GM12878 (cell line): ENCODE results near the gene SLC35G2. TPM values are rescaled to one million over a fixed set of nuclear protein-coding genes. Genes with fewer than 3 reads are reported as not detected.
A peak's percentile ranks its signal among the peaks of the same experiment; 100 is the strongest.

Source experiments
- ATF7 ChIP-seq: fragments of 450-650 bp; IDR thresholded peaks from 2 replicates; pipeline ENCODE4 v1.6.1; 2016; ENCODE audit warnings: low read depth, mild to moderate bottlenecking
- CBX3 ChIP-seq: fragments of 200-600 bp; sonication (generic); IDR thresholded peaks from 2 replicates; pipeline ENCODE4 v1.6.1; 2016; ENCODE audit warnings: low read depth, borderline replicate concordance
- DPF2 ChIP-seq: fragments of 450-650 bp; IDR thresholded peaks from 2 replicates; pipeline ENCODE4 v1.6.1; 2017; ENCODE audit warnings: mild to moderate bottlenecking
- EED ChIP-seq: sonication (generic); IDR thresholded peaks from 2 replicates; pipeline ENCODE4 v1.6.1; 2016; ENCODE audit warnings: antibody characterized with exemption, low read depth
- IKZF2 ChIP-seq, 2 experiments: fragments of 450-650 bp; IDR thresholded peaks; 2 replicates each; pipeline ENCODE4 v1.6.1; 2017; ENCODE audit warnings: mild to moderate bottlenecking in 2 of 2, moderate library complexity in 2 of 2
- MEF2B ChIP-seq: fragments of 450-650 bp; IDR thresholded peaks from 2 replicates; pipeline ENCODE4 v1.6.1; 2018; ENCODE audit warnings: mild to moderate bottlenecking, moderate library complexity; ENCODE audit not compliant: partially characterized antibody, poor library complexity, severe bottlenecking
- MYB ChIP-seq: fragments of 150-350 bp; IDR thresholded peaks from 2 replicates; pipeline ENCODE4 v1.6.1; 2014; ENCODE audit warnings: mild to moderate bottlenecking, low read depth, low read length, borderline replicate concordance
- NFIC ChIP-seq: IDR thresholded peaks from 2 replicates; pipeline ENCODE4 v1.6.1; 2012; ENCODE audit warnings: low read depth, mild to moderate bottlenecking, inconsistent platforms, low read length, moderate library complexity
- NFYA ChIP-seq: IDR thresholded peaks from 2 replicates; pipeline ENCODE4 v1.6.1; 2011; ENCODE audit warnings: low read depth, mild to moderate bottlenecking, low read length, improper control_type of control experiment, borderline replicate concordance
- POLR2AphosphoS5 ChIP-seq: IDR thresholded peaks from 2 replicates; pipeline ENCODE4 v1.6.1; 2011; ENCODE audit warnings: mild to moderate bottlenecking, low read length, inconsistent platforms
- RAD51 ChIP-seq: fragments of 450-650 bp; IDR thresholded peaks from 2 replicates; pipeline ENCODE4 v1.6.1; 2016; ENCODE audit warnings: moderate library complexity, mild to moderate bottlenecking, inconsistent platforms
- RUNX3 ChIP-seq: IDR thresholded peaks from 2 replicates; pipeline ENCODE4 v1.6.1; 2012; ENCODE audit warnings: low read length, inconsistent platforms
- SMAD1 ChIP-seq: fragments of 450-650 bp; IDR thresholded peaks from 2 replicates; pipeline ENCODE4 v1.6.1; 2018; ENCODE audit warnings: mild to moderate bottlenecking, low read depth; ENCODE audit not compliant: partially characterized antibody
- TARDBP ChIP-seq: IDR thresholded peaks from 2 replicates; pipeline ENCODE4 v1.6.1; 2016; ENCODE audit warnings: borderline replicate concordance
- ZZZ3 ChIP-seq: IDR thresholded peaks from 2 replicates; pipeline ENCODE4 v1.6.1; 2011; ENCODE audit warnings: low read depth; ENCODE audit not compliant: control insufficient read depth, insufficient read length
- polyA plus RNA-seq, 11 experiments: library from polyadenylated mRNA; depleted of rRNA in 4 of 11; unstranded in 6 of 11; stranded (reverse) in 5 of 11; fragments of >200 nt; fragmentation: Nextera tagmentation in 4 of 11; fragmentation: Illumina TruSeq in 1 of 11; extraction: Ambion mirVana in 4 of 11; extraction: Trizol in 1 of 11; gene quantifications; 1 replicate in 1 of 11; 2 replicates in 10 of 11; pipeline versions ENCODE4 v1.2.1 to v1.2.3, GENCODE V29; 2011 to 2016; ENCODE audit warnings: inconsistent platforms in 2 of 11, missing spikeins in 2 of 11, low read depth in 1 of 11
- total RNA-seq, 4 experiments: library from RNA; depleted of rRNA in 3 of 4; stranded (reverse); fragments of >200 nt in 3 of 4; fragmentation: Illumina TruSeq in 1 of 4; extraction: Trizol in 1 of 4; gene quantifications; 2 replicates each; pipeline versions ENCODE4 v1.2.1 to v1.2.3, GENCODE V29; 2013 to 2021
- TF ChIP-seq, protein P1 (sequence below): fragments of 150-350 bp; IDR thresholded peaks from 2 replicates; pipeline ENCODE4 v1.6.1; 2016; ENCODE audit warnings: low read depth, low read length
- TF ChIP-seq, protein P2 (sequence below): fragments of 450-650 bp; IDR thresholded peaks from 2 replicates; pipeline ENCODE4 v1.6.1; 2017; ENCODE audit warnings: mild to moderate bottlenecking, moderate library complexity
- TF ChIP-seq, protein P3 (sequence below): IDR thresholded peaks from 2 replicates; pipeline ENCODE4 v1.6.1; 2011; ENCODE audit warnings: low read depth, low read length, improper control_type of control experiment, borderline replicate concordance
- TF ChIP-seq, protein P4 (sequence below): fragments of 450-650 bp; IDR thresholded peaks from 2 replicates; pipeline ENCODE4 v1.6.1; 2017; ENCODE audit warnings: low read depth, mild to moderate bottlenecking, moderate library complexity
- TF ChIP-seq, protein P5 (sequence below): fragments of 450-650 bp; IDR thresholded peaks from 2 replicates; pipeline ENCODE4 v1.6.1; 2014; ENCODE audit warnings: mild to moderate bottlenecking

The SLC35G2 gene
- total and polyA plus RNA-seq, 10 of the 15 experiments (the other 5 are each of a cell fraction or from before 2014, with no cell fraction given), result 0.11 to 1.9 (median 0.27) TPM

DNA sequence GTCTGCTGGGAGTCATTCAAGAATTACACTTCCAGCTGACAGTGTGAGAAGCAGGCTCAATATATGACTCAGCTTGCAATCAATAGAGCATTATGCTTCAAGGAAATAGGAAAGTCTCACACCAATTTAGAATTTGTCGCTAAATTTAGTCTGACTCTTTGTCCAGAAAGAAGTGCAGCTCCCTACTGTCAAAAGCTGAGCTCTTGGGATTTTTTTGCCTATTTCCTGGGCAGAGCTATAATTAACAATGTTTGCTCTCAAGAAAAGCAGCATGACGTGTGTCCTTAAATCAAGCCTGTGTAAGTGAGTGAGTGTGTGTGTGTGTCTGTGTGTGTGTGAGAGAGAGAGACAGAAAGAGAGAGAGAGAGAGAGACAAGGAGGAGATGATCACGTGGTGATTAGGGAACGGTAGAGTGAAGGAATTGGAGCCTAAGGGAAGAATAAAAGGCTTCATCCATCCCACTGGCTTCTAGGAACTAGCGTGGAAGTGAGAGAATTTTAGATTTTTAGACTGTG is 16.4 kb upstream of the SLC35G2 start (continued):
- TF ChIP-seq MEF2B, result peak; percentile 67
- TF ChIP-seq NFIC, result peak; percentile 57
- no peak for TF ChIP-seq ZZZ3
- TF ChIP-seq TARDBP, result no peak
- no peak for TF ChIP-seq SMAD1
- TF ChIP-seq, protein P1, sequence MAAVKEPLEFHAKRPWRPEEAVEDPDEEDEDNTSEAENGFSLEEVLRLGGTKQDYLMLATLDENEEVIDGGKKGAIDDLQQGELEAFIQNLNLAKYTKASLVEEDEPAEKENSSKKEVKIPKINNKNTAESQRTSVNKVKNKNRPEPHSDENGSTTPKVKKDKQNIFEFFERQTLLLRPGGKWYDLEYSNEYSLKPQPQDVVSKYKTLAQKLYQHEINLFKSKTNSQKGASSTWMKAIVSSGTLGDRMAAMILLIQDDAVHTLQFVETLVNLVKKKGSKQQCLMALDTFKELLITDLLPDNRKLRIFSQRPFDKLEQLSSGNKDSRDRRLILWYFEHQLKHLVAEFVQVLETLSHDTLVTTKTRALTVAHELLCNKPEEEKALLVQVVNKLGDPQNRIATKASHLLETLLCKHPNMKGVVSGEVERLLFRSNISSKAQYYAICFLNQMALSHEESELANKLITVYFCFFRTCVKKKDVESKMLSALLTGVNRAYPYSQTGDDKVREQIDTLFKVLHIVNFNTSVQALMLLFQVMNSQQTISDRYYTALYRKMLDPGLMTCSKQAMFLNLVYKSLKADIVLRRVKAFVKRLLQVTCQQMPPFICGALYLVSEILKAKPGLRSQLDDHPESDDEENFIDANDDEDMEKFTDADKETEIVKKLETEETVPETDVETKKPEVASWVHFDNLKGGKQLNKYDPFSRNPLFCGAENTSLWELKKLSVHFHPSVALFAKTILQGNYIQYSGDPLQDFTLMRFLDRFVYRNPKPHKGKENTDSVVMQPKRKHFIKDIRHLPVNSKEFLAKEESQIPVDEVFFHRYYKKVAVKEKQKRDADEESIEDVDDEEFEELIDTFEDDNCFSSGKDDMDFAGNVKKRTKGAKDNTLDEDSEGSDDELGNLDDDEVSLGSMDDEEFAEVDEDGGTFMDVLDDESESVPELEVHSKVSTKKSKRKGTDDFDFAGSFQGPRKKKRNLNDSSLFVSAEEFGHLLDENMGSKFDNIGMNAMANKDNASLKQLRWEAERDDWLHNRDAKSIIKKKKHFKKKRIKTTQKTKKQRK, result no peak
- peak in 1 of 2 experiments; percentile 67; a peak in 2 of 4 replicates for TF ChIP-seq IKZF2 (IDR thresholded peaks at IDR 0.05)
- TF ChIP-seq NFYA, result no peak
- 0 out of 2 replicates have a peak, but pooled peaks have one; percentile 5 for TF ChIP-seq RUNX3
- peak; percentile 67; the same call in 1 of the 2 replicates for TF ChIP-seq RAD51
- TF ChIP-seq, protein P2, sequence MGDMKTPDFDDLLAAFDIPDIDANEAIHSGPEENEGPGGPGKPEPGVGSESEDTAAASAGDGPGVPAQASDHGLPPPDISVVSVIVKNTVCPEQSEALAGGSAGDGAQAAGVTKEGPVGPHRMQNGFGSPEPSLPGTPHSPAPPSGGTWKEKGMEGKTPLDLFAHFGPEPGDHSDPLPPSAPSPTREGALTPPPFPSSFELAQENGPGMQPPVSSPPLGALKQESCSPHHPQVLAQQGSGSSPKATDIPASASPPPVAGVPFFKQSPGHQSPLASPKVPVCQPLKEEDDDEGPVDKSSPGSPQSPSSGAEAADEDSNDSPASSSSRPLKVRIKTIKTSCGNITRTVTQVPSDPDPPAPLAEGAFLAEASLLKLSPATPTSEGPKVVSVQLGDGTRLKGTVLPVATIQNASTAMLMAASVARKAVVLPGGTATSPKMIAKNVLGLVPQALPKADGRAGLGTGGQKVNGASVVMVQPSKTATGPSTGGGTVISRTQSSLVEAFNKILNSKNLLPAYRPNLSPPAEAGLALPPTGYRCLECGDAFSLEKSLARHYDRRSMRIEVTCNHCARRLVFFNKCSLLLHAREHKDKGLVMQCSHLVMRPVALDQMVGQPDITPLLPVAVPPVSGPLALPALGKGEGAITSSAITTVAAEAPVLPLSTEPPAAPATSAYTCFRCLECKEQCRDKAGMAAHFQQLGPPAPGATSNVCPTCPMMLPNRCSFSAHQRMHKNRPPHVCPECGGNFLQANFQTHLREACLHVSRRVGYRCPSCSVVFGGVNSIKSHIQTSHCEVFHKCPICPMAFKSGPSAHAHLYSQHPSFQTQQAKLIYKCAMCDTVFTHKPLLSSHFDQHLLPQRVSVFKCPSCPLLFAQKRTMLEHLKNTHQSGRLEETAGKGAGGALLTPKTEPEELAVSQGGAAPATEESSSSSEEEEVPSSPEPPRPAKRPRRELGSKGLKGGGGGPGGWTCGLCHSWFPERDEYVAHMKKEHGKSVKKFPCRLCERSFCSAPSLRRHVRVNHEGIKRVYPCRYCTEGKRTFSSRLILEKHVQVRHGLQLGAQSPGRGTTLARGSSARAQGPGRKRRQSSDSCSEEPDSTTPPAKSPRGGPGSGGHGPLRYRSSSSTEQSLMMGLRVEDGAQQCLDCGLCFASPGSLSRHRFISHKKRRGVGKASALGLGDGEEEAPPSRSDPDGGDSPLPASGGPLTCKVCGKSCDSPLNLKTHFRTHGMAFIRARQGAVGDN, result no peak
- TF ChIP-seq, protein P3, sequence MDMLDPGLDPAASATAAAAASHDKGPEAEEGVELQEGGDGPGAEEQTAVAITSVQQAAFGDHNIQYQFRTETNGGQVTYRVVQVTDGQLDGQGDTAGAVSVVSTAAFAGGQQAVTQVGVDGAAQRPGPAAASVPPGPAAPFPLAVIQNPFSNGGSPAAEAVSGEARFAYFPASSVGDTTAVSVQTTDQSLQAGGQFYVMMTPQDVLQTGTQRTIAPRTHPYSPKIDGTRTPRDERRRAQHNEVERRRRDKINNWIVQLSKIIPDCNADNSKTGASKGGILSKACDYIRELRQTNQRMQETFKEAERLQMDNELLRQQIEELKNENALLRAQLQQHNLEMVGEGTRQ, result no peak; the same call in 1 of the 2 replicates
- no peak for TF ChIP-seq CBX3
- TF ChIP-seq, protein P4, sequence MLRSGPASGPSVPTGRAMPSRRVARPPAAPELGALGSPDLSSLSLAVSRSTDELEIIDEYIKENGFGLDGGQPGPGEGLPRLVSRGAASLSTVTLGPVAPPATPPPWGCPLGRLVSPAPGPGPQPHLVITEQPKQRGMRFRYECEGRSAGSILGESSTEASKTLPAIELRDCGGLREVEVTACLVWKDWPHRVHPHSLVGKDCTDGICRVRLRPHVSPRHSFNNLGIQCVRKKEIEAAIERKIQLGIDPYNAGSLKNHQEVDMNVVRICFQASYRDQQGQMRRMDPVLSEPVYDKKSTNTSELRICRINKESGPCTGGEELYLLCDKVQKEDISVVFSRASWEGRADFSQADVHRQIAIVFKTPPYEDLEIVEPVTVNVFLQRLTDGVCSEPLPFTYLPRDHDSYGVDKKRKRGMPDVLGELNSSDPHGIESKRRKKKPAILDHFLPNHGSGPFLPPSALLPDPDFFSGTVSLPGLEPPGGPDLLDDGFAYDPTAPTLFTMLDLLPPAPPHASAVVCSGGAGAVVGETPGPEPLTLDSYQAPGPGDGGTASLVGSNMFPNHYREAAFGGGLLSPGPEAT, result 0 out of 2 replicates have a peak, but pooled peaks have one; percentile 44
- no peak for TF ChIP-seq POLR2AphosphoS5
- no peak for TF ChIP-seq DPF2
- no peak for TF ChIP-seq MYB
- TF ChIP-seq EED, result peak; percentile 46
- TF ChIP-seq, protein P5, sequence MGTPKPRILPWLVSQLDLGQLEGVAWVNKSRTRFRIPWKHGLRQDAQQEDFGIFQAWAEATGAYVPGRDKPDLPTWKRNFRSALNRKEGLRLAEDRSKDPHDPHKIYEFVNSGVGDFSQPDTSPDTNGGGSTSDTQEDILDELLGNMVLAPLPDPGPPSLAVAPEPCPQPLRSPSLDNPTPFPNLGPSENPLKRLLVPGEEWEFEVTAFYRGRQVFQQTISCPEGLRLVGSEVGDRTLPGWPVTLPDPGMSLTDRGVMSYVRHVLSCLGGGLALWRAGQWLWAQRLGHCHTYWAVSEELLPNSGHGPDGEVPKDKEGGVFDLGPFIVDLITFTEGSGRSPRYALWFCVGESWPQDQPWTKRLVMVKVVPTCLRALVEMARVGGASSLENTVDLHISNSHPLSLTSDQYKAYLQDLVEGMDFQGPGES, result no peak
- TF ChIP-seq ATF7, result peak; percentile 46; the same call in 1 of the 2 replicates
